ENCODE measurements around the gene BHLHA15.

Gene BHLHA15

DNA sequence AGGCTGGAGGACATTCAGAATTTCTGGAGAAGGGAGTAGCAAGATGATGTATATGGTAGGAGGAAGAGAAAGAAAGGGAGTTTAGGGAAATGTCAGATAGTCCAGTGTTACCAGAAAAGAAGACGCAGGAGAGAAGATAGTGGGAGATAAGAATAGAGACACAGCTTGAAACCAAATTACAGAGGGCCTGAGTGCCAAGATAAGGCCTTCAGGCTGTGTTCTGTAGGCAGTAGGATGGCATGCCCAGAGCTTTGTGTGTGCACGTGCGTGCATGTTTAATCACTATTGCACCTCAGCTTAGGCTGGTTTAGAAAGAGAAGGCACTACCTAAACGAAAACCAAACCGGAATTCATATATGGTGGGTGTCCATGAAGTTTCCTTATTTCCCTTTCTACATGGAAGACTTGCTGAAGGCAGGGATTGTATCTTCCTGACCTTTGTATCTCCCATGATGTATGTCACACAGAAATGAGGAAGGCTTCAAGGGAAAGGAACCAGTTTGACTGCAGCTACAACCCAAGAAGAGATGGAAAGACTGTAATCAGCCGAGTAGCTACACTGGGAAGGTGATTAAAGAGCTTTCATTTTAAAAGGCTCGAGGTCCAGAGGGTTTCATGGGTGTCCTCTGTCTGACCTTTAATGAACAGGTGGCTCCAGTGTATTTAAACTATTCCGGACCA lies 35.8 kb upstream of the BHLHA15 start:
- no peak for DNase-seq (ENCODE audit: low read depth)
- TF ChIP-seq, protein P1, sequence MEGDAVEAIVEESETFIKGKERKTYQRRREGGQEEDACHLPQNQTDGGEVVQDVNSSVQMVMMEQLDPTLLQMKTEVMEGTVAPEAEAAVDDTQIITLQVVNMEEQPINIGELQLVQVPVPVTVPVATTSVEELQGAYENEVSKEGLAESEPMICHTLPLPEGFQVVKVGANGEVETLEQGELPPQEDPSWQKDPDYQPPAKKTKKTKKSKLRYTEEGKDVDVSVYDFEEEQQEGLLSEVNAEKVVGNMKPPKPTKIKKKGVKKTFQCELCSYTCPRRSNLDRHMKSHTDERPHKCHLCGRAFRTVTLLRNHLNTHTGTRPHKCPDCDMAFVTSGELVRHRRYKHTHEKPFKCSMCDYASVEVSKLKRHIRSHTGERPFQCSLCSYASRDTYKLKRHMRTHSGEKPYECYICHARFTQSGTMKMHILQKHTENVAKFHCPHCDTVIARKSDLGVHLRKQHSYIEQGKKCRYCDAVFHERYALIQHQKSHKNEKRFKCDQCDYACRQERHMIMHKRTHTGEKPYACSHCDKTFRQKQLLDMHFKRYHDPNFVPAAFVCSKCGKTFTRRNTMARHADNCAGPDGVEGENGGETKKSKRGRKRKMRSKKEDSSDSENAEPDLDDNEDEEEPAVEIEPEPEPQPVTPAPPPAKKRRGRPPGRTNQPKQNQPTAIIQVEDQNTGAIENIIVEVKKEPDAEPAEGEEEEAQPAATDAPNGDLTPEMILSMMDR (conservative IDR thresholded peaks at IDR 0.05; ENCODE audit: low read depth, low read length) = no peak
- H3K4me3 ChIP-seq (ENCODE audit: low read depth, low read length) = no peak overlapping the region

DNA sequence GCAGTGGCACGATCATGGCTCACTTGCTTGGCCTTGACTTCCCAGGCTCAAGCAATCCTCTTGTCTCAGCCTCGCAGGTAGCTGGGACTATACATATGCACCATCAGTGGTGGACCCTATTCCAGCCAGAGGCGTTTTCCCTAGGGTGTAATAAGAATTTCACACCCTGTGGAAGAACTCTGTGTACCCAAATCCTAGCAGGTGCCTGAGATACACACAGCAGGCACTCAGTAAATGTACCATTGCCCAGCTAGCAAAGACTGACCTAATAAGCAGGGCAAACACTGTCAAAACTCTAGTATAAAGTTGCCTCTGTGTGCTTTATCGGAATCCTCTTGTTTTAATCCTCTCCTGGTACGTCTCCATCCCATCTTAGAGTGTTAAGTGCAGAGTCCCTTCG lies 33.7 kb upstream of the BHLHA15 start:
- no peak overlapping the region for H3K4me3 ChIP-seq (ENCODE audit: low read depth, low read length)
- no peak for DNase-seq (ENCODE audit: low read depth)
- TF ChIP-seq, protein P1 (conservative IDR thresholded peaks at IDR 0.05; ENCODE audit: low read depth, low read length) = no peak

DNA sequence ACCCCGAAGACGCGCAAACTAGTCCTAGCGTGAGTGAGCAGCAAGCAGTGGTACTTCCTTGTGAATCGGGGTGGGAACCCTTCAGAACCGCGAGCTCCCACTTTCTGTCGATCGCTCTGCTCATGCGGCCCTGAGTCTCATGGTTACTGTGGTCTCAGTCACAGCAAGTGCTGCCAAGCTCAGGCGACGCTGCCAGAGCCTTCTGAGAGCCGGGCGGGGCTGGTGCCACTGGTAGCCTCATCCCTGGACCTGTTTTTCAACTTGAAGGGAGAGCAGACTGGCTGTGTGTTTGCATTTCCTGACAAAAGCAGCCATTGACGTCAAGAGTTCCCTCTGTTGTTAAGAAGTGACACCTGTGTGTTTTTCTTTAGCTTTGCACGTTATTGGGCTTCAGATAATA lies 32.9 kb upstream of the BHLHA15 start:
- no peak for DNase-seq (ENCODE audit: low read depth)
- TF ChIP-seq, protein P1 (conservative IDR thresholded peaks at IDR 0.05; ENCODE audit: low read depth, low read length) = no peak

DNA sequence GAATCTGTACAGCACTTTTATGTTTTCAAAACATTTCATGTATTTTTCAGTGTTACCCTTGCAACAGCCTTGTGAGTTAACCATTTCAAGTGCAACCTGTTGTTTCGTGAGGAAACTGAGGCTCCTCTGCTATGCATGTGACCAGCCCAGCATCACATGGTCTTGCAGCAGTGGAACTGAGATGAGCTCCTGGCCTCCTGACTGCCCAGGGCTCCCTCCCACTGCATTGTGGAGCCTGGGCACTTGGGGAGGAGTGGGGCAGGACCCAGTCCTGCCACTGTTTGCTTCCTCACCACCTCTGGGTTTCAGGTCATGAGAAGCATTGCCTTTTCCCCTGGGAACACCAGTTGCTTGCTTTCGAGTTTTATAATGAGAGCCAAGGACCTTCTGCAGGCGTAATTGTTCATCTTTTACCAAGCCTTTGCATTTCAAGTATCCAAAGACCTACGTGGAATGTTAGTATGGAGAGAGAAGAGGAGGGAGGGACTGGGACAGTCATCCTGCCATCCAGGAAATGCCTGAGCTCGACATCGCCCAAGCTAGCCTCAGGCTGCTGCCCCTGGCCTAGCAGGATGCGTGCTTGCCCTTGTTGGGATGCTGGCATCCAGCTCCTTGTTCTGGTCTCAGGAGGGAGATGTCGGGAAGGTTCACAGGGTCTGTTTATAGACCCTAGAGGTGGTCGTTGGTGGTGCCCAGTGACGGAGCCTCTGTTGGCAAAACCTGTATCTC lies 32.3 kb upstream of the BHLHA15 start:
- TF ChIP-seq, protein P1 (conservative IDR thresholded peaks at IDR 0.05; ENCODE audit: low read depth, low read length) = no peak
- DNase-seq (ENCODE audit: low read depth) = no peak
- no peak overlapping the region for H3K4me3 ChIP-seq (ENCODE audit: low read depth, low read length)

More for the DNA sequence above, 32.9 kb upstream of the BHLHA15 start:
- no peak overlapping the region for H3K4me3 ChIP-seq (ENCODE audit: low read depth, low read length)

DNA sequence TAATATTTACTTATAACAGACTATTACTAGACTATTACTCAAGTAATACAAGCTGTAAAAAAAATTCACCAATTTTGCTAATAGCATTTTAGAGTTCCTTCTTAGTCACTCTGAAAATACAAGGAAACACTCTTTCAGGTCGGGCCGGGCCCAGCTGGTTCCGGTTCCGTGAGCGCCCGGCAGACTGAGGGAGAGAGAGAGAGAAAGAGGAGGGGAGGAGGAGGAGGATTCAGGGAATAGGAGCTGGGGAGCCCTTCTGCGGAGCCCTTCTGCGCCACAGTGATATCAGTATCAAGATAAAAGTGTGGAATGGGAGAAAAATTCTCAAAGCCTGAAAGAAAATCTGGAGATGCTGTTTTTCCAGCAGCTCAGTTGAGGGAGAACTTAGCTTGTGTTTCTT lies 30.5 kb upstream of the BHLHA15 start:
- TF ChIP-seq, protein P1 (conservative IDR thresholded peaks at IDR 0.05; ENCODE audit: low read depth, low read length) = no peak

DNA sequence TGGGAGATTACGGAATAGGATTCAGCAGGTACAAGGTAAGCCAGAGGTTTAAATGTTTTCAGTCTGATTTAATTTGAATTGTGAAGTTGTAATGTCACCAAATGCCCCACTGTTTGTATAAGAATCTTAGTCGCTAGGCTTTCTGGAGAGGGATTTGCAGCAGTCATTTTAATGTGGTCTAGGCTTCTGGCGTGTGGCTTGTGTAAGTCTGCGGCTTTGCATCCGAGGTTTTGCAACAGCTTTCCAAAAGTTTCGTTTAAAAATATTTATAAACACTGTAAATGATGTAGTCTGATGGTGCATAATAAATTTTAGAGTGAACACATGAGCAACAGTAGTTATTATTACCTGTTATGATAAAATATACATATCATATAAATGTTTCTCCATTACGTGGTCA lies 26.1 kb upstream of the BHLHA15 start:
- no peak overlapping the region for H3K4me3 ChIP-seq (ENCODE audit: low read depth, low read length)
- no peak for DNase-seq (ENCODE audit: low read depth)
- TF ChIP-seq, protein P1 (conservative IDR thresholded peaks at IDR 0.05; ENCODE audit: low read depth, low read length) = no peak

More for the DNA sequence above, 30.5 kb upstream of the BHLHA15 start:
- no peak overlapping the region for H3K4me3 ChIP-seq (ENCODE audit: low read depth, low read length)
- DNase-seq (ENCODE audit: low read depth) = no peak

All from choroid plexus epithelial cell (primary cell).